GM19455 (cell line): ENCODE measurements around the gene VDAC2.
A peak's percentile ranks its signal among the peaks of the same experiment; 100 is the strongest.
"Not testable (repeated sequence)": the region's sequence is repeated elsewhere in the genome, so short reads cannot be mapped to it uniquely, and the experiment has no call there.

Experiments used
- ATAC-seq: cut with Tn5 transposase; IDR thresholded peaks from one replicate; pipeline ENCODE4 v1.9.1; 2021; ENCODE audit not compliant: unreplicated experiment

The VDAC2 gene, protein sequence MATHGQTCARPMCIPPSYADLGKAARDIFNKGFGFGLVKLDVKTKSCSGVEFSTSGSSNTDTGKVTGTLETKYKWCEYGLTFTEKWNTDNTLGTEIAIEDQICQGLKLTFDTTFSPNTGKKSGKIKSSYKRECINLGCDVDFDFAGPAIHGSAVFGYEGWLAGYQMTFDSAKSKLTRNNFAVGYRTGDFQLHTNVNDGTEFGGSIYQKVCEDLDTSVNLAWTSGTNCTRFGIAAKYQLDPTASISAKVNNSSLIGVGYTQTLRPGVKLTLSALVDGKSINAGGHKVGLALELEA

DNA sequence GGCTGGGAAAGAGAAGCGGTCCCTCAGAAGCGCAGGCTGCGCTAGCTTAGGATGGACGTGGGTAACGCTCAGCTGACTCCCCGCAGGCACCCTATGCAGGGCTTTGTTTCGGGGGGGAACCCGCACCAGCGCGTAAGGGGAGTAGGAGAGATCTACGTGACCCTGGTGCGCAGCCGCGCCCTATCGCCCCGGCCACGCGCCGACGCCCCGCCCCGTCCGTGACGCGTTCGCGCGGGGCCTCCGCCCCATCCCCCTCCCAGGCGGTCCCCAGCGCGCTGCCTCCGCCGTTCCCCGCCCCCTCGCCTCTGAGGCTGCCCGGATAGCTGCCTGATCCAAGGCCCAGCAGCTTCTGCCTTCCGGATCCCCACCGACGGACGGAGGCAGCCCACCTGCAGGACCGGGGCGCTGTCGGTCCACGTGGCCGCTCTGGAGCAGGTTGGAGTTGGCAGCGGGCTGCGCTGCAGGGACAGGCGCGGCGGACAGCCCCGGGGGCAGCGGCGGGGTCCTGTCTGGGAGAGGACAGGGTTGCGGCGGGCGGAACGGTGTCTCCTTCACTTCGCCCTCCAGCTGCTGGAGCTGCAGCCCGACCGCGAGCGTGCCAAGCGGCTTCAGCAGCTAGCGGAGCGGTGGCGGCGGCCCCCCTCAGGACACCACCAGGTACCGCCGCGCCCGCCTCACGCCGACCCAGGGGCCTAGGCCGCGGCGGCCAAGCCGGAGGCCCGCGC lies at the start of gene VDAC2:
VDAC2 (plus strand) TSS at position 515 of the 725 bp plus-strand sequence. CDS start 363 bp downstream, outside the sequence.
- peak; percentile 91 for ATAC-seq

DNA sequence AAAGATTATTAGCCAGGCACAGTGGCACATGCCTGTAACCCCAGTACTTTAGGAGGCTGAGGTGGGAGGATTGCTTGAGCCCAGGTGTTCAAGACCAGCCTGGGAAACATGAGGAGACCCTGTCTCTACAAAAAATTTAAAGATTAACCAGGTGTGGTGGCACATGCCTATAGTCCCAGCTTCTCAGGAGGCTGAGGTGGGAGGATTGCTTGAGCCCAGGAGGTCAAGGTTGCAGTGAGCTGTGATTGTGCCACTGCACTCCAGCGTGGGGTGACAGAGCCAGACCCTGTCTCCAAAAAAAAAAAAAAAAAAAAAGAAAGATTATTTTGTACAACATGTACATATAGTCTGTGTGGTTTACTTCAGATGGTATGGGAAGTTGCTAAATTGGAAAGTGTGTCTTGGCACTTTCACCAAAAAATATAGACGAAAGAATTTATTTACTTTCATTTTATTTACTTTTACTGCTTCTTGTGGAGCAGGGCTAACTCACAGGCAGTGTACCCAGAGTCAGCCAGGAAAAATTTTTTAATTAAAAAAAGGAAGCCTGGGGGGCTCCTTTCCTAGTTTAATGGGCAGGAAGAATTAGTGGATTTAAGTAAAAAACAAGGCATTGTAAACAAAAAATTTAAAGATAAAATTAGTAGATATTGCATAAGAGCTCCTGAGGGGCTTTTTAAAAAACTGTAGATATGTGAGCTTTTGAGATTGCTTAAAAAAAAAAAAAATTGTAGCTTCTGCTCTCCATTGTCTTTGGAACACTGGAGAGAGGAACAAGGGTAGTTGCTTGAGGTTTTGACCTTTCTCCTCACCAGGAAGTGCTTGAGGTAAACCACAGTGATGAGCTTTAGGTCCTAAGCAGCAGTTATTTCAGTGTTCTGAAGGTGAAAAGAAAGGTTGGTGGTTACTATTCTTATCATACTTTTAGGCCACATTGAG lies 44.6 kb upstream of the VDAC2 start:
- ATAC-seq = peak; percentile 90

DNA sequence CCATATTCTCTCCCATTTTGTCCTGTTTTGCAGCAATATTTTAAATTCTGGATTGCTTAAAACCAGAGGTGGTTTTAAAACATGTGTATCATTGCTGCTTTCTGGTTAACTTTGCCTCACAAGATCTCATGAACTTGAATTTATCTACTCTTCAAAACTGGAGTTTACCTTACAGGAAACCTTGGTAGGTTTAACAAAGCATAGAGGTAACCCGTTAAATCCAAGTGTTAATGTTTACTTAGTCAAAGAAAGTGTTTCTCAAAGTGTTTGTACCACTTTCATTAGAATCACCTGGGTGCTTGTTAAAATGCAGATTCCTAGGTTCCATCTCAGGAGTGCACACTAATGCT lies 44.0 kb upstream of the VDAC2 start:
- peak; percentile 38 for ATAC-seq

DNA sequence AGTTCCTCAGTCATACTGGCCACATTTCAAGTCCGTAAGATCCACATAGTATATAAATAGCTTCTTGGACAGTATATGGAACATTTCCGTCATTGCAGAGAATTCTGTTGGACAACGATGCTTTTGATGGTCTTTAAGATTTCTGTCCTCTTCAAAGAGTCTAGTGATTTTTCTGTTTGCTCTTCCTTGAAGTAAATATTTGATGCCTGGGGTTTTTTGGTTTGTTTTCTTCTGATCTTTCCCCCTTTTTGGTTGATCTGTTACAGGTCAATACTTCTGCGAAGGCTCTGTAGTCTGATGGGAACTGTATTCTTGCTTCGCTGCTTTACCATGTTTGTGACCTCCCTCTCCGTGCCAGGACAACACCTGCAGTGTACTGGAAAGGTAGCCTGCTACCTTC lies 42.3 kb upstream of the VDAC2 start:
- no peak for ATAC-seq

DNA sequence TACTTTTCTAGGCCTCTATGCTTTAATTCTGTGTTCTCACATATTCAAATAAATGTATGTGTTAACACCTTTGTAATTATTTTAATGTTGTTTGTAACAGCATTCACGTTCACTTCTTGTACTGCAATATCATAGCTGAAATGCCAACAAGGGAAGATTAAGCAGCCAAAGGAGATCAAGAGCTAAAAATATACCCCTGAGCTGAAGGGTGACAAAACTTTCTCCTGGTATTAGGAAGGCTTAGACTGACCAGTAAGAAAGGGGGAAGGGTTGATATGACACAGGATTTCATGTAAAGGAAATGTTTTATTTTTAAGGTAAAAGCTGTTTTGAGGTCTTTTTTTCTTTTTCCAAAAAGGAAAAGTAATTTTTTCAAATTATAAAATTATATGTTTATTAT lies 40.4 kb upstream of the VDAC2 start:
- no peak for ATAC-seq

DNA sequence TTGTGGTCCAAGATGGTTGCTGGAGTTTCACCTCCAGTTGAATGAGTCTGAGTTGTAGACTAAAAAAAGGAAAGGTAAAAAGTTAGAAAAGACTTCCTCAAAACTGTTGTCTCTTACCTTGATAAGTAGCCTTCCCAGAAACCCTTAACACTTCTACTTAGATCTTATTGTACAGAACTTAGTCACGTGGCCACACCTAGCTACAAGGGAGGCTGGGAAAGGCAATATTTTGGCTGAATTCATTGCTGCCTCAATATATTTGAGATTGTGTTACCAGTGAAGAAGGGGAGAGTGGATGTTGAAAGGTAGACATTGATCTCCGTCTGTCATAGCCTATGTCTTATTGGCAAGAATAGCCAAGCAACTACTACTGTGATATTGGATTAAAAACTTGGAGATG lies 35.5 kb upstream of the VDAC2 start:
- no peak for ATAC-seq

DNA sequence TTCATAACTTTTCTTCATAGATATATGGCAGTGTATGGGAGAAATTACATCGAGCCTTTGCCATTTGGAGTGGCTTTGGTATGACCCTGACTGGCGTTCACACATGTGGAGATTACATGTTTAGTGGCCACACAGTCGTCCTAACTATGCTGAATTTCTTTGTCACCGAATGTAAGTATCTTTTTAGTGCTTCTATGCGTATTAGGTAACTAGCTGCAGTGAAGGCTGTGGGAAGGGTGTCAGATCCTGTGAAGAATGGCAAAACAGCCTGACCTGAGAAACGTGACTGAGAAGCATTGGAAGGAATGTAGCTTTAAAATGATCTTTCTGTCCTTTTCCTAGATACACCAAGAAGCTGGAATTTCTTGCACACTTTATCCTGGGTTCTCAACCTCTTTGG lies 34.5 kb upstream of the VDAC2 start:
- no peak for ATAC-seq

DNA sequence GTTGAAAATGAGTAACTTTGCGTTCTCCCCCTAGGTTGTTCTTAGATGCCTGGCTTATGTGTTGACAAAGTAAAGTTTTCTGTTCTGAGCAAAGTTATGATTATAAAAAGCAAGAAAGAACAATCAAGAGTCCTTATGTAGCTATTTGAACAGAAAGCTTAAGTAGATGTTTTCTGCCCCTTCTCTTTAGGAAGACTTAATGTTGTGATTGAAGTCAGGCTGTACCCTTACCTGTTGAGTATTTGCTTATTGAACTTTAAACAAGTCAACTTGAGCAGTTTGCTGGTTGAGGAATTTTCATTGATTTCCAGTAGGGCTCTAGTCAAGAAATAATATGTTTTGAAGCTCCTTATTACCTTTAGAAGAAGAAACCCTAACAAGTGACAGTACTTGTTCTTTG lies 33.9 kb upstream of the VDAC2 start:
- no peak for ATAC-seq

DNA sequence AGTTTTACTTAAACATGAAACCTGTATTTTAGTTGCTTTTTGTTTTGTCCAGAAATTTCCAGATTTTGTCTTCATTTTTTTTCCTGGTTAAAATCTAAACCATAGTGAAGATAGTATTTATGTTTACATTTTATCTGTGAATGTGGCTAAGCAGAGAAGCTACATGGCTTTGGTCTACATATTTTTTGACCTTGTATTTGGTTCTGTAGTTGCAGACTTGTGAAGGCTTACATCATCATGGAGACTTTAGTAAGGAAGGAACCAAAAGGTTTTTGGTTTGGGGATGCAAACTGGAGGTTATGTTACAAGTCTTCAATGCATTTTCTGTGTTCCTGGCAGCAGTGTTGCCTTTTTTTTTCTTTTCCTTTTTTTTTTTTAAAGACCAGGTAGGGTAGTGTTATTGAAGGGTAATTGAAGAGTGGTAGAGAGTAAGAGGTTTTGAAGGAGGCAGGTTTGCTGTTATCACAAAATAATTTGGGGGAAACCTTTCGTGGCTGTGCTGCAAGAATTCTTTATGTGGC lies 30.9 kb upstream of the VDAC2 start:
- no peak for ATAC-seq

DNA sequence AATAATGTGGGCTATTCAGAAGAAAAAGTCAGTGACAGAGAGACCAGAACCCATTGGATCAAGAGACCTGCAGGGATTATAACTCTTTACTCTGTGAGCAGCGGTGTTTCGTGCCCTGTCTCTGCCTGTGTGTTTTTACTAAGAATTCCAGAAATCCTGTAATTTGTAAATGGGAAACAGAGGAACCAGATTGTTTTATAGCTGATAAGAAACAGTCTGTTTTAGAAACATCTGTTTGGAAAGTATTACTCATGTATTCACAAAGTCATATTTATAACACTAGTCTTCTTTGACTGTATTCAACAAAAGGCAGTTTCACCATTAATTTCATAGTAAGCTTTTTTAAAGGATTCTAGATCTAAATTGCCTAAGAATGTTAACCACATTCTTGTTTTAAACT lies 30.0 kb upstream of the VDAC2 start:
- no peak for ATAC-seq

DNA sequence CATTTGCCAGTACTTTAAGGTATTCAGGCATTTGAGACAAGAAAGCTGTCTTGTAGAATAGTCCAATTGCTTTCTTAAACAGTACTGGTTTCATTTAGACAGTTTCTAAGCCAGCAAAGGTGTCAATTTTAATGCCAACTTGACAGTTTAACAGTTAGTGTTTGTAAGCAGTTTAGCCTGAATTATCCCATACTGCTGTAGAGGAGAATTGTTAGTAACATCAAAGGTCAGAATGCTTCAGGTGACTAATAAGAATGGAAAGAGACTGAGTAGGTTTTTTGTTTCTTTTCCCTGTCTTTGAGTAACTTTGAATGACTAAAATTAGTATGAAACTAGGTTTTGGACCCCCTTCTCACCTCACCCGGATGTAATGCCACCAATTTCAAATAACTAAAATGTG lies 29.5 kb upstream of the VDAC2 start:
- no peak for ATAC-seq

DNA sequence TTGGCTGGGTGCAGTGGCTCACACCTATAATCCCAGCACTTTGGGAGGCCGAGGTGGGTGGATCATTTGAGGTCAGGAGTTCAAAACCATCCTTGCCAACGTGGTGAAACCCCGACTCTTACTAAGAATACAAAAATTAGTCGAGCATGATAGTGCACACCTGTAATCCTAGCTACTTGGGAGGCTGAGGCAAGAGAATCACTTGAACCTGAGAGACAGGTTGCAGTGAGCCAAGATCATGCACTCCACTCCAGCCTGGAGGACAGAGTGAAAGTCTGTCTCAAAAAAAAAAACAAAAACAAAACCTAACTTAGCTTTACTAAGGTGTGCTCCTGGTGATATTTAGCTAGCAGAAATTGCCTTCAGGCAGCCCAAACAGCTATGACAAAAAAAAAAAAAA lies 24.3 kb upstream of the VDAC2 start:
- no peak for ATAC-seq

DNA sequence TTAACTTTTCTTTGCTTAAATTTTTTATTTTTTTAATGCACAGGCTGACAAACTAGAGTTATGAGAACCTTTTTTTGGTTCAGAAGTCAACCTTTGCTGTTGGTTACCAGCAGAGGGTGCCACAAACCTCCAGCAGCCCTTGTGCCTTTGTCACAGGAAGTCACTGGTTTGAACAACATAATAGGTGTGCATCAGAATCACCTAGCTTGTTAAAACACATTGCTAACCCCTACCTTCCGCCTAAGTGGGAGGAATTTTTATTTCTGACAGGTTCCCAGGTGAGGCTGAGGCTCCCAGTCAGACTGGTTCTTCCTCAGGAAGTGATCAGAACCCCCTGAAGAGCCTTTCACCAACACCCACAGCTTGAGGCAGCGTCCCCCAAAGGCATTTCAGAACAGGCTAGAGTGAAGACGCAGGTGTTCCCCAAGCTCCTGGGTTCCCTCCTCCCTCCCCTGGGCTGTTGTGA lies 22.6 kb upstream of the VDAC2 start:
- no peak for ATAC-seq

DNA sequence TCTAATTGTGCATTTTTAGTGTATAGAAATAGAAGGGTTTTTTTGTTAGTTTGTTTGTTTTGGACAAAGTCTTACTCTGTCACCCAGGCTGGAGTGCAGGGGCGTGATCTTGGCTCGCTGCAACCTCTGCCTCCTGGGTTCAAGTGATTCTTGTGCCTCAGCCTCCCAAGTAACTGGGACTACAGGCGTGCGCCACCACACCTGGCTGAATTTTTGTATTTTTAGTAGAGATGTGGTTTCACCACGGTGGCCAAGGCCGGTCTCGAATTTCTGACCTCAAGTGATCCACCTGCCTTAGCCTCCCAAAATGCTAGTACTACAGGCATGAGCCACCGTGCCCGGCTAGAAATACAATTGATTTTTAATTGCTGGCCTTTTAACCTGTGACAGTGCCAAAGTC lies 22.1 kb upstream of the VDAC2 start:
- ATAC-seq = not testable (repeated sequence)

DNA sequence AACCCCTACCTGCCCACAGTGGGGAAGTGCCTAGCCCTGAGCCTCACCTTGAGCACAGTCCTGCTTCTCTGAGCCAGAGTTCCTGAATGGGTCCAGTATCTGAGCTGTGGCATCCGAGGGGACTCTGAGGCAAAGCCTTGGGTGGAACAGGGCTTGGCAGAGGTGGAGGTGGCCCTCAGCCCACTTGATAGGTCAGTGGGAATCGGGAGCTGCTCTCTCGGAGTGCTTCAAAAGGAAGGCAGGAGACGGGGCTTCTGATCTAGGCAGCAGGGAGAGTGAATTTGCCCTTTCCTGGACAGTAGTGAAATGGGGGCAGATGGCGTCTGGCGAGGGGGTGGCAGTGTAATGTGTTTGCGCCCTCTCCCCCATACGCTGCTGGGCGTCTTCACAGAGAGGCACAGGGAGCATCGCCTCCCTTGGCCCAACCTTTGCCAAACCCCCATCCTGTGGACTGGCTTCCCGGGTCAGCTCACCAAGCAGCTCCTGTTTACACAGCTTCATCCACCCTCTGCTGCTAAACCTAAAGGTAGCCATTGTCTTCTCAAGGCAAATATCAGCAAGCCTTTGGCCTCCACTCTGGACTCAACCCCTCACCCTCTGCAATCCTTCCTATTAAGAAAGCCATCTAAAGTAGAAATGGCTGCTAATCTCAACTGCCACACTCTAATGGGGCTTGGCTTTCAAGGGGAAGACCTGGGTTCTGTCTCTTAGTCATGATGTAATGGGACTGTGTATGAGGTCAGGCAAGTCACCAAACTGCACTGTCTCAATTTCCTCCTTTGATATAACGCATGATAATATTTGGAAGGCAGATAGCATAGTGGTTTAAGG lies 21.1 kb upstream of the VDAC2 start:
- ATAC-seq = no peak

DNA sequence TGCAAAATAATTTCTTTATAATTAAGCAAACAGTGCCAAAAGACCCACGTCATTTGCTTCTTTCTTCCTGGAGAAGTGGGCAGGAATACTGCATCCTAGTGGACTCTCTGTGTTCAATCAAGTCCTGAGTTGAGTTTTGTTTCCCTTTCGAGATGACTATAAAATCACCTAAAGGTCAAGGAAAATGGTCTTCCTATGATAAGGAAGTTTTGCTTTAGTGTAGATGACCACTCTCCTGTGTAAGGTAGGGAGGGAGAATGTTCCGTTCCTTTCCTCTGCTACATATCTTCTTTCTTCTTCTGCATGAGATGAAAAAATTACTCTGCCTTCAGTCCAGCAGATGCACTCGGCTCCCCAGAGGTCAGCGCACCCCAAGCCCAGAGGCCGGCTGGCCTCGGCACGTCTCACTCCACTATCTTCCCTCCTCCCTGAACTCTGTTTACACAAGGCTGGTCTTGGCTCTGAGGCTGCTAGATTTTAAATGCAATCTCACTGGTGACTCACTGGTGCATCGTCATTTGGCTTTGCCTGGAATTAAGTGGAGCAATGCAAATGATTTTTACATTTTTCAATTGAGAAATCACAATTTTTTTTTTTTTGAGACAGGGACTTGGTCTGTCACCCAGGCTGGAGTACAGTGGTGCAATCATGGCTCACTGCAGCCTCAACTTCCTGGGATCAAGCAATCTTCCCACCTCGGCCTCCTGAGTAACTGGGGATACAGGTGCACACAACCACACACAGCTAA lies 18.6 kb upstream of the VDAC2 start:
- no peak for ATAC-seq

DNA sequence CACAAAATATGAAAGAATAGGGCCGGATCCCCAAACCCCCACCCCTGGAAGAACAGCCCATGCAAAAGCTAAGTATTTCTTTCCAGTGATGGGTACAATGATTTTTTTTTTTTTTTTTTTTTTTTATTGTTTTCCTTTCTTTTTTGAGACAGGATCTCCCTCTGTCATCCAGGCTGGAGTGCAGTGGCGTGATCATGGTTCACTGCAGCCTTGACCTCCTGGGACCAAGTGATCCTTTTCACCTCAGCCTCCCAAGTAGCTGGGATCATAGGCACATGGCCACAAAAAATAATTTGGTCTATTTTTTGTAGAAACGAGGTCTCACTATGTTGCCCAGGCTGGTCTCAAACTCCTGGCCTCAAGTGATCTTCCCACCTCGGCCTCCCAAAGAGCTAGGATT lies 16.0 kb upstream of the VDAC2 start:
- not testable (repeated sequence) for ATAC-seq

DNA sequence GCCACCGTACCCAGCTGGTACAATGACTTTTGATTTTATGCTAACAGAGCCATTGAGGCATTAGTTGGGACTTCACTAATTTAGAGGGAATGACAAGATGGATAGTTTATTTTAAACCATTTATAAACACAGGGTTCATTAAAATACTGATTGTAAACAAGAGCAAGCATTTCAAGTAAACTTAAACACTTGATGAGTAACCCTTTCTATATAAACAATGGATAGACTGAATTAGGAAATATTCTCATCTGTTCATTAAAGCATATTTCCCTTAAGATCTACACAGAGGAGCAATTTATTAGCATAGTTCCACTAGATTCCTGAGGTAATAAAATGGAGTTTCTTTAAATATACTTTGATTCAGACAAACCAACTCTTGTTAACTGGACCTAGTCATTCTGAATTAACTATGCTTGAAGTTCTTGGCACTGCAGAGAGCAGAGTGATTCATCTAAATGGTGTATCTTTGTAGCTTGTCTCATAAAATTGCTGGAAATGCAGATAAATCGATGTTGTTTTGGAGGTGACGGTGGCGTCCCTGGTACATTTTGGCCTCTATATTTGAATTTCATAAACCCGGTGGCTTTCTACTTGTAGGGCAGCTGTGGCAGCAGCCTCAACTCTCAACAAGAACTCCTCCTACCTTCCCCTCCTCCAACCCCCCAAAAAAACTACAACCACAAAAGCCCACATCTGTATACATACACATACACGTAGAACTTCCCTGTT lies 15.4 kb upstream of the VDAC2 start:
- no peak for ATAC-seq

DNA sequence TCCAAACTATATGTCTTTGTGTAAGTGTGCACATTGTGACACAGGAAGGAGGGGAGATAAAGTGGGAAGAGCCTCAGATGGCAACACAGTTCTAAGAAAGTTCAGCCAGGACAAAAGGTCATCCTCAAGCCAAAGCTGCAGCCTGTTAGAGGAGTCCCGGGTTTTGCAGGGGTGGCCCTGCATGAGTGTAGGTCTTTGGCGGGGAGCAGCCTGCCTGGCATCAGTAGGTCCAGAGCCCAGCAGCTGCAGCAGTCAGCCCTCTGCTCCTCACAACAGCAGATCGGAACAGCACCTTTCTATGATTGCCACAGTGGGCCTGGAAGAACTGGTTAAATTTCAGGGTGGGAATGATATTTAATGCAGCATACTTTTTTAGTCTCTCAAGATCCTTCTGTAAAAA lies 13.5 kb upstream of the VDAC2 start:
- no peak for ATAC-seq
